K562 (cell line): ENCODE measurements around the gene FCGR3A. TPM values are rescaled to one million over a fixed set of nuclear protein-coding genes. Genes with fewer than 3 reads are reported as not detected.

ENCODE experiments used
- ATAC-seq: fragments of 200-7000 bp; cut with Tn5 transposase; 3 replicates; pipeline ENCODE4 v1.9.1; 2020; ENCODE audit warnings: moderate library complexity
- BruUV-seq: library from RNA; stranded (reverse); fragments of 400-500 nt; replicated peaks from 2 replicates; lab custom pipeline; 2021; lab: Mats Ljungman, UMichigan
- CTCF ChIA-PET: fragments of 300-600 bp; formaldehyde crosslinking; extraction: SDS; loops from one replicate; lab custom pipeline; 2021; ENCODE audit warnings: low intra/inter-chr PET ratio; lab: Yijun Ruan, JAX
- POLR2A ChIA-PET: fragments of 300-600, 350-650 bp; sonication (Branson Sonifier 250); formaldehyde crosslinking; extraction: SDS; loops from one replicate; lab custom pipeline; 2021; ENCODE audit warnings: antibody characterized with exemption, inconsistent platforms; lab: Yijun Ruan, JAX
- DNase-seq, 4 experiments: peaks; one replicate each; pipeline versions ENCODE4 v3.0.0 to v3.0.0-alpha.2; 2011 to 2018; ENCODE audit warnings: low spot score in 3 of 4, mixed read lengths in 3 of 4; ENCODE audit errors: extremely low read depth in 1 of 4
- FAIRE-seq: peaks from 2 replicates; lab custom pipeline; 2011; peaks lifted over from hg19 to GRCh38; lab: Jason Lieb, UNC
- H2AFZ ChIP-seq: 2 replicates; pipeline ENCODE4 v1.6.0; 2011; ENCODE audit warnings: low read depth, low read length, control low read depth, inconsistent platforms
- H3K27ac ChIP-seq: fragments of 200-600 bp; 3 replicates; pipeline ENCODE4 v1.8.0; 2011; ENCODE audit warnings: low read depth, mild to moderate bottlenecking, control low read depth, inconsistent platforms, low read length, moderate library complexity, mixed read lengths; ENCODE audit errors: extremely low read depth
- H3K27me3 ChIP-seq, 2 experiments: fragments of 300-600 bp in 1 of 2; 2 replicates in 1 of 2; 3 replicates in 1 of 2; pipeline versions ENCODE4 v1.6.0 to v1.8.0; 2011; ENCODE audit warnings: inconsistent platforms in 2 of 2, low read length in 2 of 2, mild to moderate bottlenecking in 1 of 2, mixed read lengths in 1 of 2, moderate library complexity in 1 of 2; ENCODE audit not compliant: control insufficient read depth in 2 of 2, insufficient read depth in 2 of 2
- H3K36me3 ChIP-seq: fragments of 300-600 bp; 3 replicates; pipeline ENCODE4 v1.8.0; 2011; ENCODE audit warnings: mild to moderate bottlenecking, low read length, inconsistent platforms; ENCODE audit not compliant: control insufficient read depth, insufficient read depth
- H3K4me1 ChIP-seq, 2 experiments: fragments of 200-600 bp in 1 of 2; replicated peaks in 1 of 2; 2 replicates in 1 of 2; 3 replicates in 1 of 2; pipeline versions ENCODE4 v1.5.1 to v1.8.0; 2011; ENCODE audit warnings: inconsistent platforms in 2 of 2, low read length in 2 of 2, mild to moderate bottlenecking in 1 of 2, mixed read lengths in 1 of 2, moderate library complexity in 1 of 2; ENCODE audit not compliant: control insufficient read depth in 2 of 2, insufficient read depth in 2 of 2
- H3K4me2 ChIP-seq: 2 replicates; pipeline ENCODE4 v1.6.1; 2011; ENCODE audit warnings: low read length, control low read depth, inconsistent platforms, mixed read lengths; ENCODE audit not compliant: insufficient read depth
- H3K4me3 ChIP-seq: fragments of 200-600 bp; sonication (generic), shearing (Covaris generic); 2 replicates; pipeline ENCODE4 v1.5.1; 2016; ENCODE audit warnings: control low read depth, inconsistent platforms
- H3K79me2 ChIP-seq: fragments of 200-600 bp; 3 replicates; pipeline ENCODE4 v1.8.0; 2011; ENCODE audit warnings: low read length, inconsistent platforms; ENCODE audit not compliant: control insufficient read depth, insufficient read depth
- H3K9ac ChIP-seq, 2 experiments: 2 replicates each; pipeline versions ENCODE4 v1.6.0 to v1.6.1; 2011; ENCODE audit warnings: low read depth in 2 of 2, low read length in 2 of 2, control low read depth in 1 of 2, inconsistent platforms in 1 of 2, mild to moderate bottlenecking in 1 of 2, mixed read lengths in 1 of 2; ENCODE audit not compliant: insufficient read depth in 1 of 2
- H3K9me1 ChIP-seq: one replicate; pipeline ENCODE4 v1.6.0; 2011; ENCODE audit warnings: inconsistent platforms, mild to moderate bottlenecking, low read length, moderate library complexity; ENCODE audit not compliant: control insufficient read depth, insufficient read depth
- H3K9me3 ChIP-seq: replicated peaks from 2 replicates; pipeline ENCODE4 v1.5.1; 2011; ENCODE audit warnings: low read depth, low read length, inconsistent platforms; ENCODE audit not compliant: control insufficient read depth, insufficient read depth
- H4K20me1 ChIP-seq: replicated peaks from 2 replicates; pipeline ENCODE4 v1.6.1; 2011; ENCODE audit warnings: low read length, inconsistent platforms, mixed read lengths; ENCODE audit not compliant: control insufficient read depth, insufficient read depth
- KAT7 ChIP-seq: sonication (generic); formaldehyde crosslinking; IDR thresholded peaks from 2 replicates; pipeline ENCODE4 v1.8.0; 2022; ENCODE audit warnings: missing genetic modification reagents, mild to moderate bottlenecking, borderline replicate concordance
- LCOR ChIP-seq: sonication (generic); formaldehyde crosslinking; IDR thresholded peaks from 2 replicates; pipeline ENCODE4 v1.8.0; 2022; ENCODE audit warnings: mild to moderate bottlenecking, missing genetic modification reagents
- RERE ChIP-seq: sonication (generic); formaldehyde crosslinking; IDR thresholded peaks from 2 replicates; pipeline ENCODE4 v1.8.0; 2023; ENCODE audit warnings: missing genetic modification reagents, mild to moderate bottlenecking, borderline replicate concordance
- SIN3A ChIP-seq, 2 experiments: fragments of 150-350 bp in 1 of 2; IDR thresholded peaks; 2 replicates each; pipeline ENCODE4 v1.6.1; 2011 to 2016; ENCODE audit warnings: borderline replicate concordance in 2 of 2, low read depth in 2 of 2, low read length in 2 of 2, mild to moderate bottlenecking in 2 of 2, moderate library complexity in 2 of 2; ENCODE audit not compliant: control insufficient read depth in 1 of 2
- U2AF2 ChIP-seq: fragments of 200-400 bp; formaldehyde crosslinking; optimal IDR thresholded peaks from 2 replicates; pipeline ENCODE3; 2017; ENCODE audit warnings: low read depth, mild to moderate bottlenecking, low read length
- ZNF184 ChIP-seq: sonication (generic); formaldehyde crosslinking; IDR thresholded peaks from 2 replicates; pipeline ENCODE4 v1.5.0; 2020; ENCODE audit warnings: missing genetic modification reagents
- ZNF384 ChIP-seq: IDR thresholded peaks from 2 replicates; pipeline ENCODE4 v1.6.1; 2012; ENCODE audit warnings: low read depth, low read length, improper control_type of control experiment
- ZNF431 ChIP-seq: sonication (generic); formaldehyde crosslinking; IDR thresholded peaks from 2 replicates; pipeline ENCODE4 v1.8.0; 2022; ENCODE audit warnings: mild to moderate bottlenecking, missing genetic modification reagents
- ZNF644 ChIP-seq: fragments of 200-800 bp; sonication (Bioruptor generic); IDR thresholded peaks from 2 replicates; pipeline ENCODE4 v1.6.1; 2016; ENCODE audit warnings: low read depth, missing genetic modification characterization, missing compliant biosample characterization
- WGBS: fragments of 100-300 bp; shearing (Covaris generic); methylation state at CpG from one replicate; pipeline ENCODE4 v1.1.6; 2016; ENCODE audit warnings: low coverage, mixed read lengths; ENCODE audit not compliant: insufficient coverage; ENCODE audit errors: missing lambda C conversion rate; 5-methylcytosine and 5-hydroxymethylcytosine counted together
- in situ Hi-C: fragments of 300-500 bp; cut with MboI; formaldehyde crosslinking; loops from 4 replicates; pipeline ENCODE4 v1.15.0; 2018; ENCODE audit warnings: inconsistent platforms, mixed read lengths
- intact Hi-C: fragments of 100-400 bp; cut with micrococcal nuclease; formaldehyde crosslinking; loops from 2 replicates; pipeline ENCODE4 v1.14.2; 2022
- polyA plus RNA-seq, 8 experiments: library from polyadenylated mRNA; depleted of rRNA in 4 of 8; stranded (reverse) in 5 of 8; unstranded in 3 of 8; fragments of >200 nt; fragmentation: Nextera tagmentation in 2 of 8; fragmentation: Illumina TruSeq in 1 of 8; extraction: Ambion mirVana in 2 of 8; extraction: Trizol in 1 of 8; gene quantifications; 2 replicates each; pipeline versions ENCODE4 v1.2.1 to v1.2.3, GENCODE V29; 2011 to 2014; ENCODE audit warnings: inconsistent platforms in 1 of 8, missing spikeins in 1 of 8
- total RNA-seq, 7 experiments: library from RNA; depleted of rRNA in 6 of 7; stranded (reverse); fragments of >200 nt in 6 of 7; fragmentation: Illumina TruSeq in 2 of 7; extraction: Trizol in 2 of 7; gene quantifications; 2 replicates each; pipeline versions ENCODE4 v1.2.1 to v1.2.3, GENCODE V29; 2011 to 2021; ENCODE audit warnings: low replicate concordance in 1 of 7
- TF ChIP-seq, protein P1 (sequence below): fragments of 450-650 bp; IDR thresholded peaks from 2 replicates; pipeline ENCODE4 v1.7.1; 2018; ENCODE audit warnings: mild to moderate bottlenecking, low read depth; ENCODE audit not compliant: partially characterized antibody

The FCGR3A gene
- total and polyA plus RNA-seq, 9 of the 15 experiments (the other 6 are each of a cell fraction or from before 2014, with no cell fraction given), result 0.04 to 0.29 (median 0.14) TPM; not detected in 3

DNA sequence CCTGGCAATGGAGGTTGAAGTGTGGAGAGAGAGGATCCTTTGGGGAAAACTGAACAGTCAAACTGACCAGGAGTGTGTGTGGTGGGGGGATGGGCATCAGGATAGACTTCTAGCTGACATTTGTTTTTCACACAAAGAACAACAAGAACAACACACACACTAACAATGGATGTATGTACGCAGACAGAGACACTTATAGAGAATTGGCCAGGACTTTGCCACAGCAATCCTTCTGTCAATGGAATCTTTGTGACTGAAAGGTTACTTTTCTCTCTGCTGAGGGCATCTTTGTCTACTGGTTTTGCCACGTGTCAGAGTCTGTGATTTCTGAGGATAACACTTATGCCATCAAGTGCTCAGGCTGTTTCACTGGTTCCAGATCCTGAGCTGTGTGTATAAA lies 56.8 kb downstream of the FCGR3A start:
- Histone ChIP-seq H3K79me2 (no peaks in the 10 kb centered on the region), H3K9me3 (no peaks in the 10 kb centered on the region), H3K4me2 (no peak overlapping the region), H3K9ac (no peak overlapping the region), H2AFZ (peak overlapping the region; percentile 28; the same call in 1 of the 2 replicates), H4K20me1 (no peaks in the 10 kb centered on the region), H3K4me1 (peaks cover 0 to 49% of the 10 kb centered on the region in 2 experiments), H3K27me3 (no peaks in the 10 kb centered on the region), H3K36me3 (no peaks in the 10 kb centered on the region), H3K27ac (no peak overlapping the region), H3K4me3 (no peak overlapping the region)
- in situ Hi-C loops (no loop called here), intact Hi-C loops (no loop called here)
- WGBS, result 49% methylated on average over 2 of the region's 2 CpGs
- no peak for ATAC-seq
- ChIA-PET CTCF (no interaction called here), POLR2A (interaction anchor here (1.4 kb wide), 1 partner anchor 12 kb away, joined by 6 read pairs; the partner anchor contains the start of gene FCGR2A)
- no peak for DNase-seq
- no peak for FAIRE-seq
- no peak for TF ChIP-seq ZNF184 (CRISPR knock-in tag)
- TF ChIP-seq KAT7, result no peak
- TF ChIP-seq ZNF384, result no peak
- TF ChIP-seq SIN3A (IDR thresholded peaks at IDR 0.05; ENCODE audit: borderline replicate concordance in 2 of 2, control insufficient read depth in 1 of 2, low read depth in 2 of 2, low read length in 2 of 2), result no peak
- no peak for TF ChIP-seq LCOR (CRISPR knock-in tag)
- no peak for TF ChIP-seq ZNF644 (tag)
- no peak for TF ChIP-seq U2AF2
- TF ChIP-seq, protein P1, sequence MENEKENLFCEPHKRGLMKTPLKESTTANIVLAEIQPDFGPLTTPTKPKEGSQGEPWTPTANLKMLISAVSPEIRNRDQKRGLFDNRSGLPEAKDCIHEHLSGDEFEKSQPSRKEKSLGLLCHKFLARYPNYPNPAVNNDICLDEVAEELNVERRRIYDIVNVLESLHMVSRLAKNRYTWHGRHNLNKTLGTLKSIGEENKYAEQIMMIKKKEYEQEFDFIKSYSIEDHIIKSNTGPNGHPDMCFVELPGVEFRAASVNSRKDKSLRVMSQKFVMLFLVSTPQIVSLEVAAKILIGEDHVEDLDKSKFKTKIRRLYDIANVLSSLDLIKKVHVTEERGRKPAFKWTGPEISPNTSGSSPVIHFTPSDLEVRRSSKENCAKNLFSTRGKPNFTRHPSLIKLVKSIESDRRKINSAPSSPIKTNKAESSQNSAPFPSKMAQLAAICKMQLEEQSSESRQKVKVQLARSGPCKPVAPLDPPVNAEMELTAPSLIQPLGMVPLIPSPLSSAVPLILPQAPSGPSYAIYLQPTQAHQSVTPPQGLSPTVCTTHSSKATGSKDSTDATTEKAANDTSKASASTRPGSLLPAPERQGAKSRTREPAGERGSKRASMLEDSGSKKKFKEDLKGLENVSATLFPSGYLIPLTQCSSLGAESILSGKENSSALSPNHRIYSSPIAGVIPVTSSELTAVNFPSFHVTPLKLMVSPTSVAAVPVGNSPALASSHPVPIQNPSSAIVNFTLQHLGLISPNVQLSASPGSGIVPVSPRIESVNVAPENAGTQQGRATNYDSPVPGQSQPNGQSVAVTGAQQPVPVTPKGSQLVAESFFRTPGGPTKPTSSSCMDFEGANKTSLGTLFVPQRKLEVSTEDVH, result no peak
- no peak for TF ChIP-seq RERE
- no peak for TF ChIP-seq ZNF431 (CRISPR knock-in tag)
- TF ChIP-seq, all 486 proteins: peak for 0
- BruUV-seq, result no TSS peak
- H3K9me1 ChIP-seq, result no peaks in the 10 kb centered on the region
